ENCODE measurements around the gene GOLT1B.
"Not testable (repeated sequence)": the region's sequence is repeated elsewhere in the genome, so short reads cannot be mapped to it uniquely, and the experiment has no call there.

Gene GOLT1B, protein sequence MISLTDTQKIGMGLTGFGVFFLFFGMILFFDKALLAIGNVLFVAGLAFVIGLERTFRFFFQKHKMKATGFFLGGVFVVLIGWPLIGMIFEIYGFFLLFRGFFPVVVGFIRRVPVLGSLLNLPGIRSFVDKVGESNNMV

DNA sequence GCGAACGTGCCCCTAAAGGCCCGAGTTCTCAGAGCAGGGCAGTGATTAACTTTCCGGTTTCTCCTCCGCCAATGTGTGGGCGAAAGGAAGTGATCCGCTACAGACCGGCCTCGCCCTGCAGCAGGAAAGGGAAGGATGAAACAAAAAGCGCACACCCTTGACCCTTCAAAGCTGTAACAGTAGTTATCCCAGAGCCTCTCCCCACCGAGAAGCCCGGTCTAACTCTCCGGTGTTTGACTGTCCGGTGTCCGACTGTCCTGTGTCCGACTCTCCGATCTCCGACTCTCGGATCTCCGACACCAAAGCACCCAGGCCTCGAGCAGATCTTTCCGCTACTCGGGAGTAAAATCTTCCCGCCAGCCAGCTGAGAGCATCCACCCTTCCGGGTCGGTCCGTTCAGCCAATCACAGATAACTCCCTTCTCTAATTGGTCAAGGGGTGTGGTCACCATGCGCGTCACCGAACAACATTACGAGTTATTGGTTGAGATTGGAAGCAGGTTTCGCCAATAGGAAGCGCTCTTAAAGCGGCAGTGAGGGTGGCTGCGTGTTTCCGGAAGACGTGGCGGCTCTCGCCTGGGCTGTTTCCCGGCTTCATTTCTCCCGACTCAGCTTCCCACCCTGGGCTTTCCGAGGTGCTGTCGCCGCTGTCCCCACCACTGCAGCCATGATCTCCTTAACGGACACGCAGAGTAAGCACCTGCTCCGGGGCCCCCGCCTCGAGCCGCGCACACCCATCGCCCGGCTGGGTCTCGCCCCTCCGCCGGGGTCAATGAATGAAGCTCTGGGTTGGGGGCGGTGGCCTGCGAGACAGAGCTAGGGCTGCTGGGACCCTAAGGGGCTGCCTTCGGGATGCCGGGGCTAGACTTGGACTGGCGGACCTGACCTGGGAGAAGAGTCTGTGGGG is at the start of gene GOLT1B, which contains the start of gene RECQL:
TSS of gene GOLT1B (plus strand) at position 532 of the 906 bp plus-strand sequence. CDS start at position 667, 135 bp downstream.
TSS of gene RECQL (minus strand) at position 378 of the 906 bp plus-strand sequence. CDS start 2,065 bp downstream, outside the sequence.
- DNase-seq (ENCODE audit: low spot score), result peak; percentile 94

DNA sequence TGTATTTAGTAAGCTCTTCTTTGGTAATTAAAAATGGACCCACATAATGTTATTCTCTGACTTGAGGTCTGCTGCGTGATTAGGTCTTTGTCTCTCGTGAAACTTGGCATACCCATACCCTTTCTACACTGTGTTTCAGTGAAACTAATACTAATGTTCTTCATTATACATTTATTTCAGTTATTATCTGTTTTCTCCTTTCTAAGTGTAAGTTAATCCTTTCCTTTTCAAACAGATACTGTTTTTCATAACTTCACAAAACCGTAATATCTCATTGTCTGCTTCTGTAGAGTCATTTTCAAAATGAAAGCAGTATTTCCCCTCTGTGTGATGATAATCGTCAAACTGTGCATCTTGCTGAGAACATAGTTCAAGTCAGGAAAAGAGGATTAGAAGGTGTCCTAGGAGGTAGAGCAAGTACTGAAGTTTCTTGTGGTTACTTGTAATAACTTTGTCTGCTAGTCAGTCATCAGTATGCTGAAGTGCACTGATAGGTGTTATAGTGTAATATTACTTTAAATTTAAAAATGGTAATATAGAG is 48.2 kb upstream of the GOLT1B start:
- no peak for DNase-seq (ENCODE audit: low spot score)

DNA sequence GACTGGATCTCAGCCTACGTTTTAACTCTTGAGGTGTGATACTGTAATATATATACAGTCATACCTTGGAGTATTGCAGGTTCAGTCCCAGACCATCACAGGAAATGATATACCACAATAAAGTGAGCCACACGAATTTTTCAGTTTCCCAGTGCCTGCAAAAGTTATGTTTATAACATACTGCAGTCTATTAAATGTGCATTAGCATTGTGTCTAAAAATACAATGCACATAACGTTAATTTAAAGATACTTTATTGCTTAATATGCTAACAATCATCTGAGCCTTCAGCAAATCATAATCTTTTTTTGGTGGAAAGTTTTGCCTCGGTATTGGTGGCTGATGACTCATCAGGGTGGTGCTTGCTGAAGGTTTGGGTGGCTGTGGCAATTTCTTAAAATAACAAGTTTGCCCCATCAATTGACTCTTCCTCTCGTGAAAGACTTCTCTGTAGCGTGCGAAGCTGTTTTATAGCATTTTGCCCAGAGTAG is 45.3 kb upstream of the GOLT1B start:
- DNase-seq (ENCODE audit: low spot score), result no peak

DNA sequence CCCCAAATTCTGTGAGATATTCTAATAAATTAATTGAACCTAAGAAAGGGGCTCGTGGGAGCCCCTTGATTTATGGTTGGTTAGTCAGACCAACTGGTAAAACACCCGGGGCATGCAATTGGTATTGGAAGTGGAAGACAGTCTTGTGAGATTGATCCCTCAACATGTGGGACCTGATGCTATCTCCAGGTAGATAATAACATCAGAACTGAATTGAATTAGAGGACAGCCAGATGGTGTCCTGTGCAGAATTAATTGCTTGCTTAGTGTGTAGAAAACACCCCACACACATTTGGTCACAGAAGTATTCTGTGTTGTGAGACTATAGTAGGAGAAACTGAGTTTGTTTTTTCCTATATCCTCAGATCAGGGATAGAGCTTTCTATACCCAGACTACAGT is 42.1 kb upstream of the GOLT1B start:
- no peak for DNase-seq (ENCODE audit: low spot score)

DNA sequence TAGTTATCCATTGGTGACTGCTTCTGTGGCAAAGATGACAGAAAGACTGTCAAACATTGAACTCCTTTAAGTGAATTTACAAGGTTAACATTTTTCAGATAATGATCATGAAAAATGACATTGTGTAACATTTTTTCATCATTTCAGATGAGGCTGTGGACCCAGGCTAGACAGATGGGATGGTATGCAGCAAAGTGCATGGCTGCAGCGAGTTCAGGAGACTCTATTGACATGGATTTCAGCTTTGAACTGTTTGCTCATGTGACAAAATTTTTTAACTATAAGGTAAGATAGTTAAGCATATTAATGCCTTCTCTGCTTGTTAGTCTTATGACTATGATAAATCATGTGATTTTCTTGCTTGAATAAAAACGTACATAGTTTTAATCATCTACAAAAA is 34.3 kb upstream of the GOLT1B start:
- DNase-seq (ENCODE audit: low spot score), result not testable (repeated sequence)

DNA sequence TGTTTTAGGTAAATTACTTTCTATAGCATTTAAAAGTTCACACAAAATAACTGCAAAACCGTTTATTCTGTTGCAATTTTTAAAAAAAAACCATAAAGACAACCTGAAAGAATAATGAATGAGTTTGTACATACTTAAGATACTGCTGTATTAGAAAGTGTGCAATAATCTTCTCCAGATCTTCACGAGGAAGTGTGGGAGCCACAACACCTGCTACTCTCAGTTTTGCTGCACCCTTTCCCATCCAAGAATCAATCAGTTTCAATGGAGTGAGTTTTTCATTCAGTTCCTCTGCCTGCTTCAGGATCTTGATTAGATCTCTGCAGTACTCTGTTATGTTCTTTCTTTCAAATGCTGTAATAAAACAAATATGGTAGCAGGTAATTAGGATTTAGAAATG is 30.3 kb upstream of the GOLT1B start:
- DNase-seq (ENCODE audit: low spot score), result no peak

DNA sequence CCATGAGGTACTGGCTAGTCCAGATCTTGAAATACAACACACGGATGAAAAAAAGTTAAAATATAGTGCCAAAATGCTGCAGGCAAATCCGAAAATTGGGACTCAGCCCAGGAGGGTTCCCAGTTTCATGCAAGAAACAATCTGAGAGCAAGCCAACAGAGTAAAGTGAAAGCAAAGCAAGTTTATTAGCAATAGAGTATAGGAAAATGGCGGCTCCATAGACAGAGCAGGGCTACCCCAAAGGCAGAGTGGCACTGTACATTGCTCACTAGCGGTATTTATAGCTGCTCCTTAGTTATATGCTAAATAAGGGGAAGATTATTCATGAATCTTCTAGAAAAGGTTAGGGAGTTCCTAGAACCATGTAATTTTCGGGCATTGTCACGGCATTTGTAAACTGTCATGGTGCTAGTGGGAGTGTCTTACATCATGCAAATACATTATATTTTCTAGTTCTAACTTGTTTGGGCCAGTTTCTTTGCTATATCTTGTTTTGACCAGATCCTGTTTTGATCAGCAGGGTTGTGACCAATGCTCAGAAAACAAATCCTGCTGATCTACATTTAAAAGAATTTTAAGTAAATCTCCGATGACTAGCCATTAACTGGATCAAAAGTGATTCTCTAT is 29.3 kb upstream of the GOLT1B start:
- no peak for DNase-seq (ENCODE audit: low spot score)

DNA sequence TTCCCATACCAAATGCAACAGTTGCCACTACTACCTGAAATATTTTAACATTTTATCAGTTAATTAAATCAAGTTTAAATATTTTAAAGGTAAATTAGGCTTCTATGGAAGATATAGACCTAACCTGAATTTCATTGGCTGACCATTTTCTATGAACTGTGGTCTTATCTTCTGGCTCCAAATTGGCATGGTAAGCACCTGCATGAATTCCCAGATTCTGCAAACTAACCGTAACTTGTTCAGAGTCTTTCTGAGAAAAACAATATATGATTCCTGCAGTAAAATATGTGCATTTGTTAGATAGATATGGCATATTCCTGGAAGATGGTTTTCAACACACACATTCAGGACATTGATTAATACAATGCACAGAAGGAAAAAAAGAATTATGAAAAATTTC is 26.0 kb upstream of the GOLT1B start:
- DNase-seq (ENCODE audit: low spot score), result no peak

DNA sequence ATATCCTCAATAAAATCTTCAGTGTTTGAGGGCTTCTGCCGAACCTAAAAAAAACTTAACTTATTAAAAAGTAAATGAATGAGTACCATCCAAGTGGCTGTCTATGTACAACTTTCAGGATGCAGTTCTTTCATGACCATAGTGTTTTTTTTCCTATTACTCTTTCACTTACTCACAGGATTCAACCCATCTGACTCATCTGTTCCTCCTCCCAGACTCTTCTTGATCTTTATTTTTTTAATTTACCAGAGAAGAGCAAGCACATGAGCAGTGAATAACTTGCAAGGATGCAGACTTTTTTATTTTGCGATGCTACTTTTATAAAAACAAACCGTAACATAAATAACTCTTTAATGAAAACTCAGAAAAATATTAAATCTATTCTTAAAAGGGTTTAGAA is 24.6 kb upstream of the GOLT1B start:
- DNase-seq (ENCODE audit: low spot score), result peak; percentile 32

DNA sequence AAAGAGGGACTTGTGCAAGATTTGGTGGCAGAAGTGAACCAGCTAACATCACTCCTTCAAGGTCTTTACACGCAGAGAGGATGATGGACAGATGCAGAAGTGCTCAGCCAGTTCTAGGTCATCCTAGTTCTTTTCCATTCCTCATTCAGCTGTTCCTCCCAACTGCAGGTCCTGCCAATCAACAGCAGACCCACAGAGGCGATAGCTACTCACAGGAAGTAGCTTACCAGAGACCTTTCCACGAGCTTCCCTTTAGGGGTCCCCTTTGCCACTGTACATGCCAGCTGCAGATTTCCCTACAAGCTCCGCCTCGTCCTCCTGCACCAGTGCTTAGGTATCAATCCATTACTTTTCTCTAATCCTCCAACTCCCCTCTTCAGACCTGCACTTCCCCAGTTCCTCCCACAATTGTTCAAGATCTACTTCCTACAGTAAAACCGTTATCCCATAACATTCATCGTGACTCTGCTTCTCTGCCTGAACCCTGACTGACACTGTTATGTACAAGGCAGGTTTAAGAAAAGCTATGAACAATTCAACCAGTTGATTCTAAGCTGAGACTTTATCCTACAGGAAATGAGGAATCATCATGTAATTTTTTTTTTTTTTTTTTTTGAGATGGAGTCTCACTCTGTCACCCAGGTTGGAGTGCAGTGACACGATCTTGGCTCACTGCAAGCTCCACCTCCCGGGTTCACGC is 22.7 kb upstream of the GOLT1B start:
- DNase-seq (ENCODE audit: low spot score), result no peak

DNA sequence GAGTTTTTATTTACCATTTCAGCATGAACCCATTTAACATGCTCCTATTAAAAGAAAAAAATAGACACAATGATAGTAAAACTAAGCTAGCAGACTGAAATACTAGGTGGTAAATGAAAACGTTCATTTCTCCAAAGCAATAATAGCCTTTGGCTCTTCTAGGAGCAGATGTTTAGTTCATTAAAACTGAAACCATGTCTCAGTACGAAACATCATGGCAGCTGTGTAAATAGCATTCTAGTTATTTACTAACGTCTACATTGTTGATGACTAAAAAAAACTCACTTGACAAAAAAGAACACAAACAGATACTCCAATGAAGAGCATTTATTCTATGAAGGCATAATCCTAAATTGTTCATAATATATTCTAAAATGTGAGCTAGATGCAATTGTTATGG is 18.1 kb upstream of the GOLT1B start:
- no peak for DNase-seq (ENCODE audit: low spot score)

DNA sequence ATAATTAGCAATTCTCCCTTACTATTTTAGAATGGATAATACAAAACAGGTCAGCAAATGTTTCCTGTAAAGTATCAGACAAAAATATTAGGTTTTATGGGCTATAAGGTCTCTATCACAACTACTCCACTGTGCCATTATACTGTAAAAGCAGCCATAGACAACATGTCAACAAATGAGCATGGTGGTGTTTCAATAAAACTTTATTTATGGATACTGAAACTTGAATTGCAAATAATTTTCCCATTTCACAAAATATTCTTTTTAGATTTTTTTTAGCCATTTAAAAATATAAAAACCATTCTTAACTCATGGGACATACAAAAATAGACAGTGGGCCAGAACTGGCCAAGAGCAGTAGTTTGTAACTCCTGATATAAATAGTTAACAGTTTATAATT is 15.6 kb upstream of the GOLT1B start:
- no peak for DNase-seq (ENCODE audit: low spot score)

DNA sequence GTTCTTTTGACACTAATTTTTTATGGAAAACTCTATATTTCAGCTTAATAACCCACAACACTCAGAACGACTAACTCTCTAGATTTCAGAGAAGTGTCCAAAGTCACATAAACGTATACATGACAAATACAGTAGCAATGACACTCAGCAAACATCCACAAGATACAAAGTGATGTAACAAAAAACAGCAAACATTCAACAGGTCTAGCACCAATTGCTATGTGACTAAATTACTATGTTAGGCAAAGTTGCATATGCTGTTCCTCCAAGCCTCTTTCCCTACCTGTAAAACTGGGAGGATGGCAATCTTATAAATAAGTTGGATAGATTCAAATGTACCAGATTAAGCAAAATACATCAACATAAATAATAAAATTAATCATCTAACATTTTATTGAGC is 1.8 kb upstream of the GOLT1B start:
- no peak for DNase-seq (ENCODE audit: low spot score)

DNA sequence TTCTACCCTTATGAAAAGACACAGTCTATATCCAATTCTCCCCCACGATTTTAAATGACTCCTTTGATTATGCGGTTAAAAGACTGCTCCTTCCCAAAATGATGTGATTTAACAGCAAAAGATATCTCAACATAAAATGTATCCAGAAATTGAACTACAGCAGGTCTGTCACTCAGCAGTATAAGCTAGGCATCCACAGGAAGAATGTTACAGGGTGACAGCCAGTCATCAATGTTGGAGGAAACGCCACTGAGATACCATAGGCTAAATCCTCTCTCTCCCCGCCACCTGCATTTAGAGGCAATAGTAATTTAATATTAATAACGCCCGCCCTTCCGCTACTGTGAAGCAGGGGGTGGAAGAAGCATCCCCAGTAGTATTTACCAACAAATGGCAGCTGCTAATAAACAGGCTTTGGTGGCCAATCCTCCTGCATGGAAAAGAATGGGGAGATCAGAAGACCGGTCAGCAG is 767 bp upstream of the GOLT1B start:
- no peak for DNase-seq (ENCODE audit: low spot score)

DNA sequence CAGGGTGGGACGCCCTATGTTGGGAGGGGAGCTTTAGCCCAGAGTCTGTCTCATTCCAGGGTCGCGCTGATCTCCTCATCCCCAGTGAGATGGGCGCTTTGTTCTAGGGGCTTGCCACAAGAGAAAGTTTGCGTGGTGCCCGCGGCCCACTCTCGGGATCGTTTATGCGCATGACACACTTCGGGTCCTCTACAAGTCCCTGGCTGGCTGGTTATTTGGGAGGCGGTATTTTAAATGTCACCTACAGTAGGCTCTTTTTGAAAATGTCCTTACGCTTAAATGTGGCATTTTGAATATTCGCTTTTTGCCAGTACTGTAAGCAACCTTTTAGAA is 541 bp downstream of the GOLT1B start:
- peak; percentile 11 for DNase-seq (ENCODE audit: low spot score)

DNA sequence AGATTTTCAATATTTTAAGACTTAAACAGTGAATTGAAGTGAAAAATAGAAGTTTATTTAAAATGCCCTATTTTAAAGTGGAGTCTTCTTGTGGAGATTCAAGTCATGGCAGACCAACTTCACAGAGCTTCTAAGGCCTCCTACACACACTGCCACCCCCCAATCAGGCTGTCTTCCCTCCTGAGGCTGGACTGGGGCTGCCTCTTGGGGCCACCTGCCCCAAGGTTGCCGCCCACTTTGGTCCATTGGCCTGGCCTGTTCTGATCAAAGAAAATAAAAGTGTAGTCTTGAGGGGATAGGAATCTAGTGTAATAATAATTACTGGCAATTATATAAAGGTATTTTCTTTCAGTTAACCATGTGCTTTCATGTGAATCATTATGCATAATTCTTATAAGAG is 1.3 kb downstream of the GOLT1B start:
- DNase-seq (ENCODE audit: low spot score), result no peak

DNA sequence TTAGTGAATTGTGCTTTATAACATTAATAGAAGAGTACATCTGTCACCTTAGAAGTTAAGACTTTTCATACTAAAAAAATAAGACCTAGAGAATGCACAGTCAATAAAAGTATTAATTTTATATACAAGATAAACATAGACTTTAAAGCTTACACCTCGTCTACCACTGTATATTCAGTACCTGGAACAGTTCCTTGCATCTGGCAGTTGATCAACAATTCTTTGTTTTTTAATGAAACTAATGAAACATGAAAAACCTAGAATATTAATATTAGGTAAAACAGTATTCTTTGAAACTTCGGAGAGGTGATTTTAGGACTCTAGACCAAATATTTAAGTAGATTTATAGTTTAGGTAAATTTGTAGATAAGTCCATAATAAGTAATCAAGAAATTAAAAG is 4.3 kb downstream of the GOLT1B start:
- no peak for DNase-seq (ENCODE audit: low spot score)

DNA sequence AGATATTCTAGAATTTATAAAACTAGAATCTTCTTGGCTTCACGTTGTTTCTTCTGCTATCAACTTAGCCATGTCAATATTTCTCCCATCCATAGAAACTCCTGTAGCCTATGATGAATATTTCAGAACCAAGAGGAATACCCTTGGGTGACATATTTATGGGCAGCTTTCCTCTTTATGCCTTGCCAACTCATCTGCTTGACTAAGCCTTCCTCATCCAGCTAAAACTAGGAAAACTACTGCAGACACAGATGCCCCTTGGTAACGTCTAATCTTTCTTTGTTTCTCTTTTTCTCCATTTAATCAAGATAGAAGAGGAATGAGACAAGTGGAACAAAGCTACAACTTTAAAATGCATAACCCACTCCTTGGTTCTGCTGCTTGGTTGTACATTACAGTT is 6.3 kb downstream of the GOLT1B start:
- no peak for DNase-seq (ENCODE audit: low spot score)

DNA sequence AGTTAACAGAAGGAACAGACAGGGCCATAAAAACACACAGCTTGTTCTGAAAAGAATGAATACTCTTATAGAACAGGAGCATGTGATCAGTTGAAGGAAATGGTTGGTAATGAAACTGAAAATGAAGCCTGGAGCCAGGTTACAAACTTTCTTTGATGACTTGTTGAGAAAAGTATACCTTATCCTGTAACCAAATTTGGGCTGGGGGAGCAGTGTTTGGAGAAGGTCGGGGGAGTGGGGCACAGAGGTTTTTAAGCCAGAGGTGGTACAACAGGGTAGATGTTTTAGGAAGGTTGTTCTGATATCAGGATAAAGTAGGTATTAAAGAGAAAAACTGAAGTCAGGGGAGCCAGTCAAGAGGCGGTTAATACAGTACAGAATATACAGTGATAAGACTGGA is 8.2 kb downstream of the GOLT1B start:
- DNase-seq (ENCODE audit: low spot score), result no peak

DNA sequence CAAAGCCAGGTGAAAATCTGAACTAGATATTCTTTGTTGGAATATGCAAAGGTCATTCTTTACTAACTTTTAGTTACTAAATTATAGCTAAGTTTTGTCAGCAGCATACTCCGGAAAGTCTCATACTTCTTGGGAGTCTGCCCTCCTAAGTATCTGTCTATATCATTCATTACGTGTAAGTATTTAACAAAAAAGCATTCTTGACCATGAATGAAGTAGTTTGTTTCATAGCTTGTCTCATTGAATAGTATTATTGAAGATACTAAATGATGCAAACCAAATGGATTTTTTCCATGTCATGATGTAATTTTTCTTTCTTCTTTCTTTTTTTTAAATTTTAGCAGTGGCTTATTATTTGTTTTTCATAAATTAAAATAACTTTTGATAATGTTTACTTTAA is 14.7 kb downstream of the GOLT1B start:
- DNase-seq (ENCODE audit: low spot score), result no peak

DNA sequence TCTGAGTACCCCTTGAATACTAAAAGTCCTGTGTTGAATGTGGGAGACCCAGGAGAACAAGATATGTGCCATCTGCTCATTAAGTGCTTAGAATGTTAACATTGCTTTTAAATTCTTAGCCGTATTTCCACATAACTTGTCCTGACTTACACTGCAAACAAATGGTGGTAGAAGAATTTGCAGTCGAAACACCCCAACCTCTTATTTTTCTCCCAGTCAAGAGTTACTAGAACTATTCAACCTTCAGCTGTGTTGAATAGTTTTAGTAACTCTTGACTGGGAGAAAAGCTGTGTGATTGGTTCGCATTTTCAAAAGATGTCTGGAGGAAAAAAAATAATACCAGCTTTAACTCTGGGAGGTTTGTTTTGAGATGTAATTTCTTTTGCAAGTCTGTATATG is 16.9 kb downstream of the GOLT1B start:
- DNase-seq (ENCODE audit: low spot score), result no peak

DNA sequence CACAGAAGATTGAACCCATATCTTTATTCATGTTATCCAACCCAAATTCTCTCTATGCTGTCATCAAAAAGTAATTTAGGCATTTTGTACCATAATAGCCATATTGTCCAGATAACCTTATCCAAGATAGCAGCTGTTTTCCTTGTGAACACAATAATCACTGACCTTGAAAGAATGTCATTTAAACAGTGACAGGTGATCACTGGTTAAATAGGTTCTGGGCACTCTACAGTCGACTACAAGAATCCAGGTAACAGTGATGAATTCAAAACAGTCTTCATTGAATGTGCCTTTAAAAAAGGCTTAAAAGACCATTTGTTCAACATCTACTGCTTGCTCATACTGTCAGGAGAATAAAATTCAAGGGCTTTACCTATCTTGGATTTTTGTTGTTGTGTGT is 20.0 kb downstream of the GOLT1B start:
- DNase-seq (ENCODE audit: low spot score), result no peak
